Measurements from ENCODE around the gene TBXT. TPM values are rescaled to one million over a fixed set of nuclear protein-coding genes. Genes with fewer than 3 reads are reported as not detected.

TBXT gene
- total and polyA plus RNA-seq, 2 of the 8 experiments (the other 6 are each of a cell fraction or from before 2014, with no cell fraction given) = 0.18 to 0.24 TPM

- no peak for TF ChIP-seq SUZ12 (IDR thresholded peaks at IDR 0.05; ENCODE audit: low read length)
- TF ChIP-seq BACH1 (IDR thresholded peaks at IDR 0.05; ENCODE audit: low read length) = no peak
- TF ChIP-seq MAX (IDR thresholded peaks at IDR 0.05) = no peak
Observed at GRCh38 chr6:166197361-166197760, 29.7 kb upstream of the TBXT start (continued).

Data from H1 (cell line).